Prostate gland (tissue), 2 donors: ENCODE data around the gene MTAP.

Experiments
- CTCF ChIP-seq, 4 experiments: fragments of 200-600 bp in 2 of 4; fragments of 450-650 bp in 2 of 4; sonication (generic) in 2 of 4; IDR thresholded peaks; 1 replicate in 3 of 4; 2 replicates in 1 of 4; pipeline ENCODE4 v1.5.1; 2016 to 2019; ENCODE audit warnings: antibody characterized with exemption in 4 of 4, mild to moderate bottlenecking in 2 of 4, moderate library complexity in 2 of 4
- POLR2AphosphoS5 ChIP-seq: sonication (generic); formaldehyde crosslinking; IDR thresholded peaks from one replicate; pipeline ENCODE4 v1.6.1; 2017; ENCODE audit warnings: antibody characterized with exemption

- no peak for TF ChIP-seq CTCF (IDR thresholded peaks at IDR 0.05)
- TF ChIP-seq POLR2AphosphoS5 = no peak
Observed at GRCh38 chr9:21890696-21891095, 88.3 kb downstream of the MTAP start.
